ENCODE results near the gene SQOR.

SQOR gene

DNA sequence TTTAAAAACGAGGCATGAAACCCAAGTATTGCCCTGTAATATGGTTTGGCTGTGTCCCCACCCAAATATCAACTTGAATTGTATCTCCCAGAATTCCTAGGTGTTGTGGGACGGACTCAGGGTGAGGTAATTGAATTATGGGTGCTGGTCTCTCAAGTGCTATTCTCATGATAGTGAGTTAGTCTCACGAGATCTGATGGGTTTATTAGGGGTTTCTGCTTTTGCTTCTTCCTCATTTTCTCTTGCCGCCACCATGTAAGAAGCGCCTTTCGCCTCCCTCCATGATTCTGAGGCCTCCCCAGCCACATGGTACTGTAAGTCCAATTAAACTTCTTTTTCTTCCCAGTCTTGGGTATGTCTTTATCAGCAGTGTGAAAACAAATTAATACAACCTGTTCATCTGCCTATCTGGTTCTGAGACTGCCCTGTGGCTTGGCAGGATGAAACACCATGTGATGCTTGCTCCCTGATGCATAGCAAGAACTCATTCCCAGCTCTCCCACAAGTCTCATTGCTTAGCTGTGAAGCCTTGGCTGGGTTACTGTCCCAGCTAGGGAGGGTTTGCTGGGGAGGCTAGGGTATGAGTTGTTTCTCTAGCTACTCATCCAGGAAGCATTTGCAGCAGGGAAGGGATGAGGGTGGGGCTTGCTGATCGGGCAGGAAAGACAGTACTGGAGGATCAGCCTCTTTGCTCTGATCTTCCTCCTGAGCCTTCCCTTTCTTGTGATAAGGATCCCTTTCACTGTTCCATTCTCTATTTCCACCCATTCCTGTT, 3.7 kb upstream of the SQOR start:
- Histone ChIP-seq H3K36me3 (ENCODE audit: control insufficient read depth in 5 of 5, insufficient read depth in 5 of 5, low read length in 5 of 5) (no peaks in the 10 kb centered on the region), H3K27me3 (ENCODE audit: control insufficient read depth in 5 of 5, insufficient read depth in 4 of 5, low read length in 5 of 5) (no peaks in the 10 kb centered on the region), H3K4me3 (ENCODE audit: low read depth in 1 of 5, low read length in 5 of 5) (peak overlapping the region in 4 of 5 donors; percentile 34 to 56 (median 48)), H3K27ac (ENCODE audit: low read depth, low read length) (peak overlapping the region; percentile 49), H3K9ac (ENCODE audit: low read length in 5 of 5) (no peak overlapping the region), H3K9me3 (ENCODE audit: control insufficient read depth in 5 of 5, low read length in 5 of 5) (peaks cover 0 to 10% (median 9%) of the 10 kb centered on the region in 5 donors), H3K4me1 (ENCODE audit: control insufficient read depth in 5 of 5, insufficient read depth in 5 of 5, low read length in 5 of 5) (peaks cover 5 to 31% (median 17%) of the 10 kb centered on the region in 5 donors)

DNA sequence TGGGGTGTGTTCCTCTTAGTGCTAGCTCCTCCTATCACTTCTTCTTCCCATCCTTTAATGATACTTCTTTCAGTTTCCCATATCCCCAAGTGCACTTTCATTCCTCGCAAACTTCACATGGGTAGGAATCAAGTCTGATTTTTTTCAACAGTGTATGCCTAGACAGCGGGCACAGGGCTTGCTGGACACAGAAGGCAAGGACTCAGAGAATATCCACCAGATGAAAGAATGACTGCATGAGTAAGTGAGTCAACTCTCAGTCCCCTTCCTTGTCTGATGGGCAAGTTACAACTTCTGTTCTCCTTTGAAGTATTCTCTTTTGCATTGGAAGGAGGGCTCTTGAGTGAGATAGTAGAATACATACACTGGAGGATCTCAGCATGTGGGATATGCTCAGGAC, 3.1 kb upstream of the SQOR start:
- Histone ChIP-seq H3K36me3 (ENCODE audit: control insufficient read depth in 5 of 5, insufficient read depth in 5 of 5, low read length in 5 of 5) (no peaks in the 10 kb centered on the region), H3K4me1 (ENCODE audit: control insufficient read depth in 5 of 5, insufficient read depth in 5 of 5, low read length in 5 of 5) (peaks cover 5 to 37% (median 23%) of the 10 kb centered on the region in 5 donors), H3K27me3 (ENCODE audit: control insufficient read depth in 5 of 5, insufficient read depth in 4 of 5, low read length in 5 of 5) (no peaks in the 10 kb centered on the region), H3K9me3 (ENCODE audit: control insufficient read depth in 5 of 5, low read length in 5 of 5) (peaks cover 0 to 8% (median 3%) of the 10 kb centered on the region in 5 donors), H3K9ac (ENCODE audit: low read length in 5 of 5) (no peak overlapping the region), H3K27ac (ENCODE audit: low read depth, low read length) (peak overlapping the region; percentile 49), H3K4me3 (ENCODE audit: low read depth in 1 of 5, low read length in 5 of 5) (peak overlapping the region in 4 of 5 donors; percentile 34 to 56 (median 48))

- Histone ChIP-seq H3K9ac (ENCODE audit: low read length in 5 of 5) (peak overlapping the region; percentile 30 to 96 (median 94)), H3K27ac (ENCODE audit: low read depth, low read length) (peak overlapping the region; percentile 92), H3K36me3 (ENCODE audit: control insufficient read depth in 5 of 5, insufficient read depth in 5 of 5, low read length in 5 of 5) (no peaks in the 10 kb centered on the region), H3K9me3 (ENCODE audit: control insufficient read depth in 5 of 5, low read length in 5 of 5) (no peaks in the 10 kb centered on the region), H3K27me3 (ENCODE audit: control insufficient read depth in 5 of 5, insufficient read depth in 4 of 5, low read length in 5 of 5) (no peaks in the 10 kb centered on the region), H3K4me3 (ENCODE audit: low read depth in 1 of 5, low read length in 5 of 5) (peak overlapping the region; percentile 84 to 97 (median 93)), H3K4me1 (ENCODE audit: control insufficient read depth in 5 of 5, insufficient read depth in 5 of 5, low read length in 5 of 5) (peaks cover 5 to 62% (median 42%) of the 10 kb centered on the region in 5 donors)
These were observed 386 bp downstream of the SQOR start for GRCh38 chr15:45635191-45635638.

DNA sequence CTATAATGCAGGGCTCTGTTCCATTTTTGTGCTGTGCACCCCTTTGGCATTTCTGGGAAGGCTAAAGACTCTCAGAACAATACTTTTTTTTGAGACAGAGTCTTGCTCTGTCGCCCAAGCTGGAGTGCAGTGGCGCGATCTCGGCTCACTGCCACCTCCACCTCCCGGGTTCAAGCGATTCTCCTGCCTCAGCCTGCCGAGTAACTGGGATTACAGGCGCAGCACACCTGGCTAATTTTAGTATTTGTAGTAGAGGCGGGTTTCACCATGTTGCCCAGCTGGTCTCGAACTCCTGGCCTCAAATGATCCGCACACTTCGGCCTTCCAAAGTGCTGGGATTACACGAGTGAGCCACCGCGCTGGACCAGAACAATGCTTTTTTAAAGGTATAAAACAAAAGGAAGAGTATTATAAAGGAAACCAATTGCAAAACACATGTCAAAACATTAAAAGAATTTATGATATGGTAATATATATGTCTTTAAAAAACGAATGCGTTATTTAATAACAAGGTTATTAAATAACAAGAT, 999 bp downstream of the SQOR start:
- Histone ChIP-seq H3K4me1 (ENCODE audit: control insufficient read depth in 5 of 5, insufficient read depth in 5 of 5, low read length in 5 of 5) (peaks cover 5 to 68% (median 46%) of the 10 kb centered on the region in 5 donors), H3K9ac (ENCODE audit: low read length in 5 of 5) (peak overlapping the region; percentile 30 to 96 (median 94)), H3K4me3 (ENCODE audit: low read depth in 1 of 5, low read length in 5 of 5) (peak overlapping the region; percentile 84 to 97 (median 93)), H3K36me3 (ENCODE audit: control insufficient read depth in 5 of 5, insufficient read depth in 5 of 5, low read length in 5 of 5) (no peaks in the 10 kb centered on the region), H3K9me3 (ENCODE audit: control insufficient read depth in 5 of 5, low read length in 5 of 5) (no peaks in the 10 kb centered on the region), H3K27ac (ENCODE audit: low read depth, low read length) (peak overlapping the region; percentile 92), H3K27me3 (ENCODE audit: control insufficient read depth in 5 of 5, insufficient read depth in 4 of 5, low read length in 5 of 5) (no peaks in the 10 kb centered on the region)

- Histone ChIP-seq H3K36me3 (ENCODE audit: control insufficient read depth in 5 of 5, insufficient read depth in 5 of 5, low read length in 5 of 5) (no peaks in the 10 kb centered on the region), H3K4me3 (ENCODE audit: low read depth in 1 of 5, low read length in 5 of 5) (peak overlapping the region; percentile 5 to 54 (median 31)), H3K27ac (ENCODE audit: low read depth, low read length) (peak overlapping the region; percentile 93), H3K4me1 (ENCODE audit: control insufficient read depth in 5 of 5, insufficient read depth in 5 of 5, low read length in 5 of 5) (peaks cover 2 to 73% (median 57%) of the 10 kb centered on the region in 5 donors), H3K9ac (ENCODE audit: low read length in 5 of 5) (peak overlapping the region in 3 of 5 donors; percentile 15 to 56 (median 54)), H3K9me3 (ENCODE audit: control insufficient read depth in 5 of 5, low read length in 5 of 5) (no peaks in the 10 kb centered on the region), H3K27me3 (ENCODE audit: control insufficient read depth in 5 of 5, insufficient read depth in 4 of 5, low read length in 5 of 5) (no peaks in the 10 kb centered on the region)
These were observed 2.3 kb downstream of the SQOR start for GRCh38 chr15:45637141-45637540.

DNA sequence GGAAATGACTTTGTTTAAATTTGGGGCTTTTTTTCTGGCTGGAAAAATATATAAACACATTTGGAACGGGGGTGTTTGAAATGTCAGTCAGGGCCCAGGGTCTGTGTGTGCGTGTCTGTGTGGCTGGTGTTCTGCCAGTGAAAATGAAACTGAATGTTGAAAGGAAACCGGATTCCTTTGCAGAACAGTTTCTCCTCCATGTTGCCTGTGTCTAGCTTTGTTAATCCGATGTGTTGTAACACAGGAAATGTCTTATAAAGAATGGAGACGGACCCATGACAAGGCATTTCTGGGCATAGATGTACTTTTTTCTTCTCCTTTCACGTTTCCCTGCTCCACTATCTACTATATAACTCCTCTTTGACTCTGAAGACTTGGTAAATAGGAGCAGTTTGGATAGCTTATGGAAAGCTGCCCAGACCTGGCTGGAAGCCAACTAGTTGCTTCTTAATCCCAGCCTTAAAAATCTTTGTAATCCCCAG, 2.8 kb downstream of the SQOR start:
- H3K9me3 ChIP-seq (ENCODE audit: control insufficient read depth in 5 of 5, low read length in 5 of 5) = no peaks in the 10 kb centered on the region
- H3K27me3 ChIP-seq (ENCODE audit: control insufficient read depth in 5 of 5, insufficient read depth in 4 of 5, low read length in 5 of 5) = no peaks in the 10 kb centered on the region
- H3K36me3 ChIP-seq (ENCODE audit: control insufficient read depth in 5 of 5, insufficient read depth in 5 of 5, low read length in 5 of 5) = no peaks in the 10 kb centered on the region
- peaks cover 2 to 74% (median 61%) of the 10 kb centered on the region in 5 donors for H3K4me1 ChIP-seq (ENCODE audit: control insufficient read depth in 5 of 5, insufficient read depth in 5 of 5, low read length in 5 of 5)
- peak overlapping the region; percentile 25 to 54 (median 38) for H3K4me3 ChIP-seq (ENCODE audit: low read depth in 1 of 5, low read length in 5 of 5)
- H3K27ac ChIP-seq (ENCODE audit: low read depth, low read length) = peak overlapping the region; percentile 93
- H3K9ac ChIP-seq (ENCODE audit: low read length in 5 of 5) = peak overlapping the region; percentile 15 to 56 (median 39)

- Histone ChIP-seq H3K9me3 (ENCODE audit: control insufficient read depth in 5 of 5, low read length in 5 of 5) (no peaks in the 10 kb centered on the region), H3K27me3 (ENCODE audit: control insufficient read depth in 5 of 5, insufficient read depth in 4 of 5, low read length in 5 of 5) (no peaks in the 10 kb centered on the region), H3K4me3 (ENCODE audit: low read depth in 1 of 5, low read length in 5 of 5) (no peak overlapping the region), H3K4me1 (ENCODE audit: control insufficient read depth in 5 of 5, insufficient read depth in 5 of 5, low read length in 5 of 5) (peaks cover 0 to 75% (median 62%) of the 10 kb centered on the region in 5 donors), H3K27ac (ENCODE audit: low read depth, low read length) (peak overlapping the region; percentile 78), H3K36me3 (ENCODE audit: control insufficient read depth in 5 of 5, insufficient read depth in 5 of 5, low read length in 5 of 5) (no peaks in the 10 kb centered on the region), H3K9ac (ENCODE audit: low read length in 5 of 5) (peak overlapping the region in 2 of 5 donors; percentile 10 to 78)
These were observed 5.8 kb downstream of the SQOR start for GRCh38 chr15:45640616-45641015.

DNA sequence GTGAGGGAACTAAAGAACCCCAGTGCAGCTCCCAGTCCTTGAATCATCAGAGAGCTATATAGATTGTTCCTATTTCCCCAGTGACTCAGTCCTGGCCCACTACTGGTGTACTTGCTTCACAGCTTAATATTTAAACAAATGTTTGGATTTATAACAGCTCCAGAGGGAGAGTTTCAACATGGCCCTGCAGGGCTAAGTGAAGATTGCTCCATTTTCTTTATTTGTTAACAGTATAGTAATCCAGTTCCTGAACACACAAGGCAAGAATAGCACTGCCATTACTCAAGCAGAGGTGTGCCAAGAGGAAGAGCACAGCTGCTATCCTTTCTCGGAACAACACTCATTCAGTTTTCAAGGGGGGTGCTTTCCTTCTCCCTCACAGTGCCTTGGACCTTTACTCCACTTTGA, 6.5 kb downstream of the SQOR start:
- no peak overlapping the region for H3K4me3 ChIP-seq (ENCODE audit: low read depth in 1 of 5, low read length in 5 of 5)
- H3K27ac ChIP-seq (ENCODE audit: low read depth, low read length) = peak overlapping the region; percentile 78
- no peaks in the 10 kb centered on the region for H3K36me3 ChIP-seq (ENCODE audit: control insufficient read depth in 5 of 5, insufficient read depth in 5 of 5, low read length in 5 of 5)
- H3K27me3 ChIP-seq (ENCODE audit: control insufficient read depth in 5 of 5, insufficient read depth in 4 of 5, low read length in 5 of 5) = no peaks in the 10 kb centered on the region
- H3K9me3 ChIP-seq (ENCODE audit: control insufficient read depth in 5 of 5, low read length in 5 of 5) = no peaks in the 10 kb centered on the region
- H3K4me1 ChIP-seq (ENCODE audit: control insufficient read depth in 5 of 5, insufficient read depth in 5 of 5, low read length in 5 of 5) = peaks cover 0 to 76% (median 61%) of the 10 kb centered on the region in 5 donors
- peak overlapping the region in 1 of 5 donors; percentile 78 for H3K9ac ChIP-seq (ENCODE audit: low read length in 5 of 5)

DNA sequence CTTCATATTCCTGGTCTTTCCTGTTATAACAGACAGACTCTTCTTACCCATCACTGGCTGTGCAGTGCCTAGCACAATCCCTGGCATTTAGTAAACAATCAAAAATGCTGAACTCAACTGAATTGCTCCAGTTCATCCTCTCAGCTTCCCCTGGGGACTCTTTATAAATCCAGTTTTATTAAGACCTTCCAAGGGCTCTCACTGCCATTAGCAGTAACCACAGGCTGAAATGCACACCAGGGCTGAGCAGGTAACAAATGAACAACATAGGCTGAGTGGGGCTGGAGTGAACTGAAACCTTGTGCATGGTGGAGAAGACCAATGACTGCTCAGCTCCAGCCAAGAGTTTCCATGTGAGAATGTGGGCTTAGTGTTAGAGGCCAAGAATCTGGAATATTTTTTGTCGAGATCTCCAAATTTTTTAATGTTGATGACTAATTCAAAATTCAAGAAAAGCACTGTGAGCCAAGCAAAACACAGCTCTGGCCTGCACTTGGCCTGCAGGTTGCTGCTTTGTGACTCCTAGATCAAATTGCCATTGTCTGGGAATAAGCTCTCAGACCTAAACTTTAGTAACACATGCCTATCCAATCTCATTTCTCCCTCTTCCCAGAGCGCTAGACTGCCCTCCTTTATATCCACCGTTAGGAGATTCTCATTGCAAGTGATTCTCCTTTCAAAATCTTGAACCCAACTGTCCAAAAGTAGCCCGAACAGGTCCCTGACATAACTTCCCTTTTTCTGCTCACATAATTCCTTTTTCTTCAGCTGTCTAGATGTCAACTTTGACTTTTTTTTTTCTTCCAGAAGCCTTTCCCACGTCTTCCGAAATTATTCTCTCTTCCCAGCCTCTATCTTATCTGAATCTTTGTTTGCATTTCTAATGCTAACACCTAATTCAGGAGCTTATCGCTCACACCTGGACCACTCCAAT, 7.4 kb downstream of the SQOR start:
- H3K27me3 ChIP-seq (ENCODE audit: control insufficient read depth in 5 of 5, insufficient read depth in 4 of 5, low read length in 5 of 5) = no peaks in the 10 kb centered on the region
- H3K4me1 ChIP-seq (ENCODE audit: control insufficient read depth in 5 of 5, insufficient read depth in 5 of 5, low read length in 5 of 5) = peaks cover 0 to 68% (median 53%) of the 10 kb centered on the region in 5 donors
- H3K4me3 ChIP-seq (ENCODE audit: low read depth in 1 of 5, low read length in 5 of 5) = peak overlapping the region in 1 of 5 donors; percentile 30
- no peaks in the 10 kb centered on the region for H3K9me3 ChIP-seq (ENCODE audit: control insufficient read depth in 5 of 5, low read length in 5 of 5)
- peak overlapping the region in 2 of 5 donors; percentile 39 to 78 for H3K9ac ChIP-seq (ENCODE audit: low read length in 5 of 5)
- H3K27ac ChIP-seq (ENCODE audit: low read depth, low read length) = peak overlapping the region; percentile 78
- H3K36me3 ChIP-seq (ENCODE audit: control insufficient read depth in 5 of 5, insufficient read depth in 5 of 5, low read length in 5 of 5) = no peaks in the 10 kb centered on the region

All from subcutaneous abdominal adipose tissue (tissue), 5 donors.